Measurements from ENCODE around the gene MRGPRX3.

DNA sequence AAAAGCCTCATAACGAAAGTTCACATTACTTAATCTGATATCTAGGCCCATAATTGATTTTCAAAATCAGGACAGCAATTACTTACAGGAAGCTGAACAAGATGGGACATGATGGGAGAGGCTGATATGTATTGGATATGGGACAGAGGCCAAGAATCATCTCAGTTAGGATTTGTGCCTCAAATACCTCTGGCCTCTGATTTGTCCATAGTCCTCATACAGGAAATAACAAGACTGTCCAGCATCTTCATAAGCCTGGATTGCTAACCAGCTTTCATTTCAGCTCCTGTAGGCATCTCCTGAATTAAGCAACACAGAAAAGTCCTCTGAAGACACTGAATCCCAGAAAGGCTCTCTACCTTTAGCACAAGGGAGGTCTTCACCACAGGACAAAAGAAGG, 36.0 kb downstream of the MRGPRX3 start:
- TF ChIP-seq CTCF (IDR thresholded peaks at IDR 0.05; ENCODE audit: poor library complexity, severe bottlenecking) (no peak), REST (IDR thresholded peaks at IDR 0.05; ENCODE audit: borderline replicate concordance) (no peak), TAF1 (IDR thresholded peaks at IDR 0.05; ENCODE audit: low read depth) (no peak), MXI1 (conservative IDR thresholded peaks at IDR 0.05; ENCODE audit: poor library complexity, severe bottlenecking) (no peak), POLR2AphosphoS5 (IDR thresholded peaks at IDR 0.05) (no peak), RAD21 (conservative IDR thresholded peaks at IDR 0.05) (no peak), EZH2 (IDR thresholded peaks at IDR 0.05; ENCODE audit: borderline replicate concordance, insufficient read depth, low read length, poor library complexity, severe bottlenecking) (no peak), EP300 (conservative IDR thresholded peaks at IDR 0.05; ENCODE audit: poor library complexity, severe bottlenecking) (no peak), SMC3 (conservative IDR thresholded peaks at IDR 0.05; ENCODE audit: poor library complexity) (no peak)

All from neural cell (in vitro differentiated cells).